G401 (cell line): Measurements from ENCODE around the gene PRB4. TPM values are rescaled to one million over a fixed set of nuclear protein-coding genes. Genes with fewer than 3 reads are reported as not detected.
"Not testable (repeated sequence)": the region's sequence is repeated elsewhere in the genome, so short reads cannot be mapped to it uniquely, and the experiment has no call there.

Experiments
- DNase-seq: peaks from one replicate; pipeline ENCODE4 v3.0.0-alpha.2; 2015; ENCODE audit warnings: low spot score
- in situ Hi-C: cut with HindIII; loops from 2 replicates; pipeline ENCODE4 v1.10.0; 2016; ENCODE audit warnings: low sequenced_read_pairs, mixed read lengths
- total RNA-seq: library from RNA; depleted of rRNA; stranded (reverse); fragments of >200 nt; shearing (Covaris generic); gene quantifications from 2 replicates; pipeline ENCODE4 v1.2.3, GENCODE V29; 2014; rRNA removed

The PRB4 gene
- total RNA-seq, result not detected in 2 replicates

DNA sequence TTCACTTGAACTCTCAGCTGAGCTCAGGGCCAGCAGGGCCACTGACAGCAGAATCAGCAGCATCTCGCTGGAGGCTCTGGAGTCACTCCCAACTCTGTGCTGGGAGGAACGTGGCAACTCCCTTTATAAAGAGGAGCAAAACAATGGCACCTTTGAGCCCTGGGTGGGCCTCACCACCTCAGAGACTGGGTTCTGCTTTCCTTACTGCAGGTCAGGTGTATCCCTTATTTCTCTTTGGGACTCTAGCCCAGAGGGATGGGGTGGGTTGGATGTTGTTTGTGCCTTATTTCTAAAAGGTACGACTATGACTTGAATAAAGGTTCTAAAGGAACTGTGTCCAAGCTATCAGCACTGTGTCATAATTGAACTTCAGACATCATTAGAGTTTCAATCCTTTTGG, at the start of gene PRB4:
Gene PRB4, minus strand, starts transcription at position 101 of the 400 bp plus-strand sequence. Its CDS starts 38 bp downstream, at position 63.
- in situ Hi-C loops, result no loop called here
- DNase-seq, result no peak

DNA sequence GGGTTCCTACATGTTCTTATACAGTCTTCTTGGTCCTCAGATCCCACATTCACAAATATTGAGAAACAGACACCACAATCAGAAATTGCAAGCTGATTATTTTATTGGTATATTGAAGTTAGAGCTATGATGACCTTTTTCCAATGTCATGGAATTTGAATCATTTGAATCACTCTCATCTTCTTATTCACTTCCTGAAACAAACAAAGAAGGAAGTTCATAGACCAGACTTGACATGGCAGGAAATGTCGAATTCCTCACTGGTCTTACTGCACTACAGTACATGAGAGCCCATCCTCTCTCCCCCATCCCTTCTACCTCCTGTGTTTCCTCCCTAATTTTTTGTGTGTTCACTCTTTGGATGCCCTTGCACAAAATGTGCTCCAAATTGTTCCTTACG, 41.5 kb upstream of the PRB4 start:
- DNase-seq, in situ Hi-C loops: not testable (repeated sequence)

DNA sequence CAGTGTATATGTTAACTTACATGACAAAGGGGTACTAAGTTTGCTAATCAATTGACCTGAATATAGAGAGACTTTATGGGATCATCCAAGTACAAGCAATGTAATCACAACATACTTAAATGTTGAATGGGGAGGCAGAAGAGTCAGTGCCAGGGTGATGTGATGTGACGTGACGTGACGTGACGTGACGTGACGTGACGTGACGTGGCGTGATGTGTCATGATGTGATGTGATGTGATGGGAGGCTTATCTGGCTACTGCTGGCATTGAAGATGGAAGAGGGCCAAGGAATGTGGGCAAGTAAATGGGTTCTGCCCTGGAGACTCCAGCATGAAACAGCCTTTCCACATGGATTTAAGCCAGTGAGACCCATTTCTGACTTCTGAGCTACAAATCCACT, 38.2 kb upstream of the PRB4 start:
- no peak for DNase-seq
- in situ Hi-C loops, result no loop called here

DNA sequence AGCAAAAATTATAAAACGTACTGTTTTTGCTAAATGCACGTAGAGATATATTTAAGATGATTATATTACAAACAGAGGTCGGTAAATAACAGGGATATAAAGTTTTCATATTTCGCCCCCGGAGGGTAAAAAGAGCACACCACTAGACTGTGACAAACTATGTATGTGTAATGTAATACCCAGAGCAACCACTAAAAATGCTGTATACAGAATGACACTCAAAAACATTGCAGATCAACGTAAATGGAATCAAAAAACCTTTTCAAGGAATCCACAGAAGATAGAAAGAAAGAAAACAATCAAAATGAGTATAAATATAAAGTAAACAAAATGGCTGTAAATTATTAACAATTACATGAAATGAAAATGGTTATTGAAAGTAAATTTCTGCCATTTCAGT, 37.6 kb upstream of the PRB4 start:
- in situ Hi-C loops, result no loop called here
- DNase-seq, result no peak

DNA sequence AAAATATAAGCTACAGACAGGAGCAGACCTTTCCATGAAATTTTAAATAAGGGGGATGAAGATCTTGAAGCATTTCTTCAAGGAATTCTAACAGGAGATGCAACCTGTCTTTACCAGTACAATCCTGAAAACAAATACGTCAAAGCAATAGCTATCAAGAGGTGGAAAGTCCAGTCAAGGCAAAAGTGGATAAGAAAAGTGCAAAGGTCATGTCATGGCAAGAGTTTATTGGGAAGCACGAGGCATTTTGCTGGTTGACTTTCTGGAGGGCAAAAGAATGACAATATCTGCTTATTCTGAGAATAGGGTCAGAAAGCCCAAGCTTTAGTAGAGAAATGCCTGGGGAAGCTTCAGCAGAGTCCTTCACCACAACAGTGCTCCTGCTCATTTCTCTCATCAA, 34.3 kb upstream of the PRB4 start:
- DNase-seq, result no peak
- in situ Hi-C loops, result no loop called here

DNA sequence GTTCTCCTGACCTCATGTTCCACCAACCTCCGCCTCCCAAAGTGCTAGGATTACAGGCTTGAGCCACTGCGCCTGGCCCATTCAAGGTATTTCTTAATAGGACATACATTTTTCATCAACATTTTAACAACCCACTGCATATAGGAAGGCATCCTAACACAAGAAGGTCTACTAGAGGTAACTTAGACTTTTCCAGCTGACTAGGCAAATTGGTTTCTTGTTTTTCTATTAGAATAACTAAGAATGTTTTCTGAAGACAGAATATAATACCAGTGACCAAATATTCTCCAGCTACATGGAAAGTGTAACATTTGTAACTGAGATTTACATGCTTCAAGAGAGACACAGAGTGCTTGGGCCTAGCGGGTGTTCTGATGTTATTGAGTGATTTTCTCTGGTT, 14.2 kb upstream of the PRB4 start:
- DNase-seq, result no peak
- in situ Hi-C loops, result no loop called here

DNA sequence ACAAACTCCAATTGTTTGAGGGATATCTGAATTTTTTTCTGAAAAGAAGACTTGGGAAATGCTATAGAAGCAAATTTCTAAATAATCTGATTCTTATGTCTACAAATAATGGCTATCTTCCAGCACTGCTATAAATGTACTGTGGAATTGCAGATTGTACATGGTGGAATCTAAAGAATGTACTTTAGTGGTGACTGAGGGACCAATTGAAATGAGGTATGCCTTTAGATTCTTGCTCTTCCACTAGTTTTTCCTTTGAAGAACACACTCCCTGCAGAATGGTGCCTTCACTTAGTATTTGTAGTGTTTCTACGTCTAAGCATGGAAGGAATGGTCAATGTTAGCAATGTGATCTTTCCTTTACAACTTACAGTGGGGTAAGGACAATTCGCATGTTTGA, 11.7 kb upstream of the PRB4 start:
- in situ Hi-C loops, result no loop called here

DNA sequence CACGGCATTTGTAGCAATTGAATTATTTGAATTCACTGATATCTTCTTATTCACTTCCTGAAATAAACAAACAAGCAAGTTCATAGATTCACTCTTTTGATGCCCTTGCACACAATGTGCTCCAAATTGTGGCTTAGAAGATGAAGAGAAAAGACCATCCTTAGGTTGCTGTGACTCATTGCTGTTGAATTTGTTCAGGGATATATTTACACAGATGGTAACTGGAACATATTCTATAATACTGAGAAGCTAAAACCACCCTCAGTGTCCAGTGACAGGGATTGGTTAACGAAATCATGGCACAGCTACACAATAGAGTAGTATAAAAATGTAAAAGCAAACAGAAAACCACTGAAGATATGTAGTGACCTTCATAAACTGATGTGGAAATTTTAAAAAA, 3.1 kb downstream of the PRB4 start:
- in situ Hi-C loops, result no loop called here
- no peak for DNase-seq

More for the DNA sequence above, 11.7 kb upstream of the PRB4 start:
- no peak for DNase-seq

DNA sequence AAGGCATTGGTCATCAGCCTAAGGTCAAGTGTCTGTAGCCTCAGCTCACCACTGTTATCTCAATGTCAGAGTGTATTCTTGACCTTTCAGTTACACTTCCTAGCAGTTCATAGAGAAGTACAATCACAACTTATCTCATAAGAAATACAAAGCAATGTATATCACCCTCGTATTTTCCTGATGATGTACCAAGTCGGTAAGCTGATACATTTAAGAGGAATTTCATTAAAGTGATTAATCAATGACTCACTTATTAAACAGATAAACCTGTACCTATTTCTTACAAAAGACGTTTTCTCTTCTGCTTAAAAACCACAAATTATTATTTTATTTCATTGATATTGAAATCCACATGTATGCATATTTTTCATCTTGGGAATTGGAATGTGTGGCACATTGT, 36.8 kb downstream of the PRB4 start:
- no peak for DNase-seq
- in situ Hi-C loops, result no loop called here

DNA sequence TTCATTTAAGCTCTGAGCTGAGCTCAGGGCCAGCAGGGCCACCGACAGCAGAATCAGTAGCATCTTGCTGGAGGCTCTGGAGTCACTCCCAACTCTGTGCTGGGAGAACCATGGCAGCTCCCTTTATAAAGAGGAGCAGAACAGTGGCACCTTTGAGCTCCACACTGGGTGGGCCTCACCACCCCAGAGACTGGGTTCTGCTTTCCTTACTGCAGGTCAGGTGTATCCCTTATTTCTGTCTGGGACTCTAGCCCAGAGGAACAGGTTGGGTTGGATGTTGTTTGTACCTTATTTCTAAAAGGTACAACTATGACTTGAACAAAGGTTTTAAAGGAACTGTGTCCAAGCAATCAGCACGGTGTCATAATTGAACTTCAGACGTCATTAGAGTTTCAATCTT, 40.6 kb downstream of the PRB4 start, which contains the start of gene PRB3:
Gene PRB3, minus strand, starts transcription at position 101 of the 400 bp plus-strand sequence. Its CDS starts 38 bp downstream, at position 63.
- in situ Hi-C loops, result no loop called here
- DNase-seq, result no peak

DNA sequence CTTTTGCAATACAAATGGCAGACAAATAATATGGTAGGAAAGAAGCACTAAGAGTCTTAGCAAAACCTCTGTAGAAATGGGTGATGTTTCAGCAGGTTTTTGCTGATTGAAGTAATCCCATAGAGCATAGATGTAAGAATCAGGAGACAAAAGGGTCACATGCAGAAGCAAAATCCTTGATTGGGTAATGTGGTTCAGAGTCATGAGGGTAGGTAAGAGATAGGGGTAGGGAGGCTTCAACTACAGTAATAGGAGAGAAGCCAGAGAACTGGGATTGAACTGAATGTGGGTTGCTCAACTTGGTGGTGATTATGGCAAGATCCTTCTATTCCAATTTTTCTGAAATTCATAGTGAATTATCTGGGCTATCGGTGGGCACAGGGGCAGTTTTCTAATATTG, 45.7 kb downstream of the PRB4 start:
- in situ Hi-C loops, result no loop called here
- no peak for DNase-seq

Other genes with a start within 250 kb of the PRB4 start
- not detected in 2 replicates for gene TAS2R46, start 248.1 kb downstream of the PRB4 start, total RNA-seq
- gene TAS2R43, start 218.1 kb downstream of the PRB4 start, total RNA-seq, result 0.71 TPM in 1 of 2 replicates, not detected in the other
- gene TAS2R30, start 175.8 kb downstream of the PRB4 start, total RNA-seq, result 0.07 and 0.68 TPM in 2 replicates
- 10.3 and 11.4 TPM in 2 replicates for gene SMIM10L1, start 139.2 kb downstream of the PRB4 start, total RNA-seq
- not detected in 2 replicates for gene TAS2R42, start 123.5 kb downstream of the PRB4 start, total RNA-seq
- gene PRB3, start 40.7 kb downstream of the PRB4 start, total RNA-seq, result not detected in 2 replicates
- gene PRB2, start 85.1 kb upstream of the PRB4 start, total RNA-seq, result not detected in 2 replicates